Type B pancreatic cell (in vitro differentiated cells): ENCODE results near the gene LGI2. TPM values are rescaled to one million over a fixed set of nuclear protein-coding genes. Genes with fewer than 3 reads are reported as not detected.
A peak's percentile ranks its signal among the peaks of the same experiment; 100 is the strongest.

Source experiments
- DNase-seq: peaks from one replicate; pipeline ENCODE4 v3.0.0; 2021; ENCODE audit warnings: mixed read lengths; ENCODE audit not compliant: unreplicated experiment; ENCODE audit errors: extremely low spot score
- H3K27ac Mint-ChIP-seq: 2 replicates; pipeline ENCODE4 v1.8.0; 2021; ENCODE audit warnings: mild to moderate bottlenecking, mixed read lengths
- H3K27me3 Mint-ChIP-seq: 2 replicates; pipeline ENCODE4 v1.8.0; 2021; ENCODE audit warnings: mixed read lengths
- H3K36me3 Mint-ChIP-seq: 2 replicates; pipeline ENCODE4 v1.8.0; 2021; ENCODE audit warnings: mixed read lengths
- H3K4me1 Mint-ChIP-seq: one replicate; pipeline ENCODE4 v1.8.0; 2021; ENCODE audit warnings: mixed read lengths; ENCODE audit not compliant: unreplicated experiment
- H3K4me3 Mint-ChIP-seq: 2 replicates; pipeline ENCODE4 v1.8.0; 2021; ENCODE audit warnings: mild to moderate bottlenecking, mixed read lengths
- H3K9me3 Mint-ChIP-seq: 2 replicates; pipeline ENCODE4 v1.8.0; 2021; ENCODE audit warnings: mixed read lengths
- total RNA-seq: library from RNA; stranded (reverse); gene quantifications from 2 replicates; pipeline ENCODE4 v1.2.1, GENCODE V29; 2021; ENCODE audit warnings: low replicate concordance
- TF ChIP-seq, protein P1 (sequence below): fragments of 200-600 bp; sonication (generic); conservative IDR thresholded peaks from 2 replicates; pipeline ENCODE4 v1.5.0; 2021; ENCODE audit warnings: antibody characterized with exemption, mild to moderate bottlenecking

Gene LGI2
- total RNA-seq, 1 donor from 2014 or later: 5.4 TPM

DNA sequence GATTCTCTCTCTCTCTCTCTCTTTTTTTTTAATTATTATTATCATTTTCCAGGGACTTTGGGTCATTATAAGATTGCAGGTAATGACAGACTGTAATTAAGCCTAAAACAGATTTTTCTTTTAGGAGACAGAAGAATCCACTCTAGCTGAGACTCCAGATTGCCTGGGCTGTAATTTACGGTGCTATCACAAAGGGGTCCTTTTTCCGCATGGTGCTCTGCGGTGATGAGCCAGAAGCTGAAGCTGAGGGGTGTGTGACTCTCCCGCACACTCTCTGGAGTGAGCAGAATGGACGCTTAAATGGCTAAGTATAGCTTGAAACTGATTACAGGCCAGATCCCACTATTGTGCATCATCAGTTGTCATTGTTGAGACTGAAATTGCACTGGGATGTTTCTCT, 50.0 kb downstream of the LGI2 start:
- Mint-ChIP-seq H3K27ac (no peak overlapping the region), H3K36me3 (no peaks in the 10 kb centered on the region), H3K4me1 (peaks cover 4% of the 10 kb centered on the region), H3K4me3 (no peak overlapping the region), H3K27me3 (peaks cover 34% of the 10 kb centered on the region), H3K9me3 (no peaks in the 10 kb centered on the region)
- TF ChIP-seq, protein P1, sequence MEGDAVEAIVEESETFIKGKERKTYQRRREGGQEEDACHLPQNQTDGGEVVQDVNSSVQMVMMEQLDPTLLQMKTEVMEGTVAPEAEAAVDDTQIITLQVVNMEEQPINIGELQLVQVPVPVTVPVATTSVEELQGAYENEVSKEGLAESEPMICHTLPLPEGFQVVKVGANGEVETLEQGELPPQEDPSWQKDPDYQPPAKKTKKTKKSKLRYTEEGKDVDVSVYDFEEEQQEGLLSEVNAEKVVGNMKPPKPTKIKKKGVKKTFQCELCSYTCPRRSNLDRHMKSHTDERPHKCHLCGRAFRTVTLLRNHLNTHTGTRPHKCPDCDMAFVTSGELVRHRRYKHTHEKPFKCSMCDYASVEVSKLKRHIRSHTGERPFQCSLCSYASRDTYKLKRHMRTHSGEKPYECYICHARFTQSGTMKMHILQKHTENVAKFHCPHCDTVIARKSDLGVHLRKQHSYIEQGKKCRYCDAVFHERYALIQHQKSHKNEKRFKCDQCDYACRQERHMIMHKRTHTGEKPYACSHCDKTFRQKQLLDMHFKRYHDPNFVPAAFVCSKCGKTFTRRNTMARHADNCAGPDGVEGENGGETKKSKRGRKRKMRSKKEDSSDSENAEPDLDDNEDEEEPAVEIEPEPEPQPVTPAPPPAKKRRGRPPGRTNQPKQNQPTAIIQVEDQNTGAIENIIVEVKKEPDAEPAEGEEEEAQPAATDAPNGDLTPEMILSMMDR: no peak
- DNase-seq: no peak

DNA sequence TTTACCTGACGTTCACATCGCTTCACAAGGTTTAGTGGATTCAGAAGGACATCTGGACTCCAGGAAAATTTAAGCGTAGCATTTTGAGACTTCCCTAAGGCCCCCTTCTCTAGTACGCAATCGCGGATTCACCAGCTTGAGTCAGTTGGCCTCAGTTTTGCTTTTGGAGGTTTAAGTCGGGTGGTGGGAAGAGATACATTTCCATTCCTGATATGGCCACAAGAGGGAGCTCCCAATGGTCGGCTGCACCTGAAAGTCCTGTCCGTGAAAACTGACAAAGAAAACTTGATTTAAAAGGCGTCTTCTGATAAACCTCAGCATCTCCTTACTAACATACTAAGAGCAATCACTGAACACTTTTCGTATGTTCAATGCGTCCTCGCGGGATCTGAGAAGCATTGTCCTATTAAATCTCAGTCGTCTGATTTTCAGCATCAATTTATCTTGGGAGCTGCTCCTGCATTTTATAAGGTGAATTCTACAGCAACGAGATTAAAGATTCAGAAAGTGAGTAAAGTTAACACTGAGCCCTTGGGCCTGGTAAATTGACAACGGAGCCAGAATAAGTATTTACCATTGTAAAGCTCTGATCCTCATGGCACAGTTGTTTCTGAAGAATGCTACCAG, 50.6 kb downstream of the LGI2 start:
- Mint-ChIP-seq H3K27ac (no peak overlapping the region), H3K9me3 (no peaks in the 10 kb centered on the region), H3K36me3 (no peaks in the 10 kb centered on the region), H3K27me3 (peaks cover 39% of the 10 kb centered on the region), H3K4me3 (peak overlapping the region; percentile 41), H3K4me1 (peaks cover 4% of the 10 kb centered on the region)
- DNase-seq: no peak
- TF ChIP-seq, protein P1: peak; percentile 96

DNA sequence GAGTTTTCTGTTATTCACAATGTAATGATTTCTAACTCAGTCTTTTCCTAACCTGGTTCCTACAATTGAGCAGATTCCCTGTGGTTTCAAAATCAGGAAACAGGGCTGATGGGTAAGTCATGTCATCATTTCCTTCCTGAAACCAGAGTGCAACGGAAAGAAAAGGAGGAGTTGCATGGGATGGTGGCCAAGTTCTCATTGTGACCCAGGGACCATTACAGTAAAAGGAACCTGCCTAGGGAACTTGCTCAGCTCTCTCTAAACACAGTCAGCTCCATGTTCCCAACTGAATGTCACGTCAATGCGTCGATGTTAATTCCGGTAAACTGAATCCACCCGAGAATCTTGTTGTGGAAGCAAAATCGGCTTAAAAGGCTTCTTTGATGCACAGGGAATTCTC, 51.2 kb downstream of the LGI2 start:
- no peak for DNase-seq
- Mint-ChIP-seq H3K4me3 (no peak overlapping the region), H3K9me3 (no peaks in the 10 kb centered on the region), H3K27ac (no peak overlapping the region), H3K4me1 (peaks cover 4% of the 10 kb centered on the region), H3K27me3 (peaks cover 45% of the 10 kb centered on the region), H3K36me3 (no peaks in the 10 kb centered on the region)
- TF ChIP-seq, protein P1: no peak

DNA sequence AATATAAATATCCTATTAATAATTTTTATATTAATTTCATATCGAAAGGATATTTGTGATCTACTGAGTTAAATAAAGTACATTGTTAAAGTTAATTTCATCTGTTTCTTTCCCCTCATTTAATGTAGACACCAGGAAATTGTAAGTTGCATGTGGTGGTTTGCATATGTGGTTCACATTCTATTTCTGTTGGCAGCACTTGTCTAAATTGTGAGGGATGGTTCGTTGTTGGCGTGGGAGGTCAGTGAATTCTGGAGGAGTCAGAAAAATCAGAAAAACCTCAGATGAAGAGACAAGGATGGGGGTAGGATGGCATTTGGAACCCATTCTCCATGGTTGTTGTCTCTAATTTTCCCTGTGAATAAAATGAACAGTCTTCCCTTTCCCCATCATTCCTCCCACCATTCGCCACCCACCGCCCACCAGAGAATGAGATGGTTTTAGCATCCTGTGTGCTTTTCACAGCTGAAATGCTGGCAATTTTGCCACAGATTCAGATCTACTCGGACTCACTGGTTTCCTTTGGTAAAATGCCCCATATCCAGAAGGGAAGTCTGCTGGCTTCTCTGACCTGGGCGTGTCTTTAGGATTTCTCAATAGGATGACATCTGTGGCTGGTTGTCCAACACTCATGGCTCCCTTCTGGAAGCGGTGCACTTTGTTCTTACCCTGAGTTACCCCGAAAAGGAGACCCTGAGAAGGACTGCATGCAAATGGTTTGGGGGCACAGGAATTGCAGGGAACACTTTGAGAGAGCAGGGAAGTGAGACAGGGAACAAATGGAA, 52.3 kb downstream of the LGI2 start:
- no peaks in the 10 kb centered on the region for H3K9me3 Mint-ChIP-seq
- TF ChIP-seq, protein P1: no peak
- DNase-seq: no peak

DNA sequence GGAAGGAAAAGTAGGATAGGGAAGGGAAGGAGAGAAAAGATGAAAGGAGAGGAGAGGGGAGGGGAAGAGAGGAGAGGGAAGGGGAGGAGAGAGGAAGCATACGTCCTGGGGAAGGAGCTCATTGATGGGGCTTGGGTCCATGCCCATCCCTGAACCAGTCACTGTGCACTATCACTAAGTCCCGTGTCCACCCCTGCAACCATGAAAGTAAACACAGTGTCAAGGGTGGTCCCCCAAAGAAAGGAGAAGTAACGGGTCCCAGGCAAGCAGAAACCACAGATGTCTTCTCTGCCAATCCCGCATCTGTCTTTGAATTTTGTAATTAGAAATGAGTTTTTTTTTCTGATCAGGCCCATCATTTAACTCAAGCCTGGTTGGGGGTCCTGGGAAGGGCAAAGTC, 55.2 kb downstream of the LGI2 start:
- H3K4me1 Mint-ChIP-seq: peaks cover 4% of the 10 kb centered on the region
- no peaks in the 10 kb centered on the region for H3K9me3 Mint-ChIP-seq
- DNase-seq: no peak
- TF ChIP-seq, protein P1: no peak
- H3K4me3 Mint-ChIP-seq: no peak overlapping the region
- peaks cover 43% of the 10 kb centered on the region for H3K27me3 Mint-ChIP-seq
- H3K36me3 Mint-ChIP-seq: no peaks in the 10 kb centered on the region
- no peak overlapping the region for H3K27ac Mint-ChIP-seq

More for the DNA sequence above, 52.3 kb downstream of the LGI2 start:
- no peak overlapping the region for H3K27ac Mint-ChIP-seq
- peaks cover 4% of the 10 kb centered on the region for H3K4me1 Mint-ChIP-seq
- H3K27me3 Mint-ChIP-seq: peaks cover 47% of the 10 kb centered on the region
- H3K36me3 Mint-ChIP-seq: no peaks in the 10 kb centered on the region
- H3K4me3 Mint-ChIP-seq: no peak overlapping the region
